DND-41 (cell line): ENCODE data around the gene FAM193A.

Experiments
- CTCF ChIP-seq: IDR thresholded peaks from 2 replicates; pipeline ENCODE4 v1.5.1; 2012; ENCODE audit warnings: borderline replicate concordance, low read length, moderate library complexity, mild to moderate bottlenecking; ENCODE audit not compliant: poor library complexity, severe bottlenecking; ENCODE audit errors: extremely low read depth
- EZH2 ChIP-seq: IDR thresholded peaks from 3 replicates; pipeline ENCODE4 v1.6.1; 2012; ENCODE audit warnings: borderline replicate concordance, low read depth, mild to moderate bottlenecking, moderate library complexity, low read length, inconsistent platforms; ENCODE audit not compliant: severe bottlenecking

- TF ChIP-seq CTCF (no peak), EZH2 (no peak)
Observed at GRCh38 chr4:2667428-2667827, 131.0 kb downstream of the FAM193A start.
